Neural cell (in vitro differentiated cells): Measurements from ENCODE around the gene C17orf58. TPM values are rescaled to one million over a fixed set of nuclear protein-coding genes. Genes with fewer than 3 reads are reported as not detected.

Source experiments
- H2AFZ ChIP-seq: fragments of 200-600, 300-800 bp; sonication (generic), shearing (Covaris generic); 2 replicates; pipeline ENCODE4 v1.6.0; 2014; ENCODE audit warnings: low read depth, mild to moderate bottlenecking, antibody characterized with exemption, low read length, moderate library complexity
- H3F3A ChIP-seq: fragments of 200-600 bp; shearing (Covaris generic); 2 replicates; pipeline ENCODE4 v1.6.1; 2016; ENCODE audit warnings: mild to moderate bottlenecking, moderate library complexity, mixed read lengths, antibody characterized with exemption, low read length; ENCODE audit not compliant: insufficient read depth, poor library complexity, severe bottlenecking
- H3K27ac ChIP-seq: fragments of 200-600, 300-800 bp; sonication (generic), shearing (Covaris generic); 2 replicates; pipeline ENCODE4 v1.5.1; 2014; ENCODE audit warnings: mild to moderate bottlenecking, low read length, moderate library complexity
- H3K27me3 ChIP-seq: fragments of 300-800, 200-600 bp; sonication (generic), shearing (Covaris generic); 2 replicates; pipeline ENCODE4 v1.6.0; 2014; ENCODE audit warnings: mild to moderate bottlenecking, low read depth, low read length, moderate library complexity; ENCODE audit not compliant: insufficient read depth
- H3K36me3 ChIP-seq: fragments of 300-800, 200-600 bp; sonication (generic), shearing (Covaris generic); 2 replicates; pipeline ENCODE4 v1.5.1; 2014; ENCODE audit warnings: mild to moderate bottlenecking, antibody characterized with exemption, low read length, moderate library complexity; ENCODE audit not compliant: insufficient read depth
- H3K4me2 ChIP-seq: fragments of 300-800, 200-600 bp; sonication (generic), shearing (Covaris generic); 2 replicates; pipeline ENCODE4 v1.6.0; 2014; ENCODE audit warnings: mild to moderate bottlenecking, low read length
- H3K4me3 ChIP-seq: fragments of 300-800, 200-600 bp; sonication (generic), shearing (Covaris generic); 2 replicates; pipeline ENCODE4 v1.5.1; 2014; ENCODE audit warnings: mild to moderate bottlenecking, low read length, moderate library complexity
- H3K79me2 ChIP-seq: fragments of 200-600 bp; shearing (Covaris generic); replicated peaks from 2 replicates; pipeline ENCODE4 v1.6.0; 2014; ENCODE audit warnings: mild to moderate bottlenecking, low read length, moderate library complexity; ENCODE audit not compliant: insufficient read depth
- H3K9ac ChIP-seq: fragments of 300-800, 200-600 bp; sonication (generic), shearing (Covaris generic); 2 replicates; pipeline ENCODE4 v1.6.1; 2016; ENCODE audit warnings: mild to moderate bottlenecking, low read length, mixed read lengths
- H3K9me2 ChIP-seq: fragments of 200-600 bp; shearing (Covaris generic); 2 replicates; pipeline ENCODE4 v1.6.1; 2016; ENCODE audit warnings: mild to moderate bottlenecking, low read length, mixed read lengths; ENCODE audit not compliant: insufficient read depth
- H3K9me3 ChIP-seq: fragments of 200-600, 300-800 bp; sonication (generic), shearing (Covaris generic); 2 replicates; pipeline ENCODE4 v1.6.1; 2016; ENCODE audit warnings: mild to moderate bottlenecking, mixed run types, low read length, moderate library complexity, mixed read lengths
- H4K20me1 ChIP-seq: fragments of 200-600 bp; shearing (Covaris generic); 2 replicates; pipeline ENCODE4 v1.6.1; 2016; ENCODE audit warnings: mild to moderate bottlenecking, mixed run types; ENCODE audit not compliant: insufficient read depth
- CTCF ChIP-seq: fragments of 450-650 bp; IDR thresholded peaks from 2 replicates; pipeline ENCODE4 v1.5.1; 2014; ENCODE audit warnings: antibody characterized with exemption, mild to moderate bottlenecking, moderate library complexity; ENCODE audit not compliant: poor library complexity, severe bottlenecking
- EP300 ChIP-seq: fragments of 450-650 bp; conservative IDR thresholded peaks from 2 replicates; pipeline ENCODE4 v1.6.1; 2014; ENCODE audit warnings: antibody characterized with exemption, mild to moderate bottlenecking, moderate library complexity; ENCODE audit not compliant: poor library complexity, severe bottlenecking
- EZH2 ChIP-seq: fragments of 200-600, 300-800 bp; shearing (Covaris generic), sonication (generic); IDR thresholded peaks from 2 replicates; pipeline ENCODE4 v1.6.1; 2014; ENCODE audit warnings: antibody characterized with exemption, low read length, borderline replicate concordance, mild to moderate bottlenecking; ENCODE audit not compliant: insufficient read depth, poor library complexity, severe bottlenecking
- MXI1 ChIP-seq: fragments of 450-650 bp; conservative IDR thresholded peaks from 2 replicates; pipeline ENCODE4 v1.6.1; 2014; ENCODE audit warnings: antibody characterized with exemption, mild to moderate bottlenecking; ENCODE audit not compliant: poor library complexity, severe bottlenecking
- POLR2AphosphoS5 ChIP-seq: IDR thresholded peaks from 2 replicates; pipeline ENCODE4 v1.6.1; 2012
- RAD21 ChIP-seq: fragments of 450-650 bp; conservative IDR thresholded peaks from 2 replicates; pipeline ENCODE4 v1.6.1; 2014; ENCODE audit warnings: antibody characterized with exemption, mild to moderate bottlenecking, moderate library complexity
- REST ChIP-seq: IDR thresholded peaks from 2 replicates; pipeline ENCODE4 v1.6.1; 2012; ENCODE audit warnings: borderline replicate concordance
- SMC3 ChIP-seq: fragments of 450-650 bp; conservative IDR thresholded peaks from 2 replicates; pipeline ENCODE4 v1.6.1; 2014; ENCODE audit warnings: antibody characterized with exemption, mild to moderate bottlenecking, moderate library complexity; ENCODE audit not compliant: poor library complexity
- TAF1 ChIP-seq: IDR thresholded peaks from 2 replicates; pipeline ENCODE4 v1.6.1; 2012; ENCODE audit warnings: low read depth
- polyA plus RNA-seq: library from polyadenylated mRNA; depleted of rRNA; stranded (reverse); fragments of >200 nt; gene quantifications from 2 replicates; pipeline ENCODE4 v1.2.3, GENCODE V29; 2014

C17orf58 gene
- polyA plus RNA-seq, 1 donor from 2014 or later, result 54.5 TPM

- no peak for TF ChIP-seq EP300
- TF ChIP-seq EZH2, result no peak
- TF ChIP-seq RAD21, result no peak
- no peak for TF ChIP-seq POLR2AphosphoS5
- no peak for TF ChIP-seq SMC3
- no peak for TF ChIP-seq CTCF
- no peak for TF ChIP-seq TAF1
- no peak for TF ChIP-seq REST
- TF ChIP-seq MXI1, result no peak
- Histone ChIP-seq H4K20me1 (no peaks in the 10 kb centered on the region), H3K36me3 (no peaks in the 10 kb centered on the region), H3K79me2 (no peaks in the 10 kb centered on the region), H3K4me3 (no peak overlapping the region), H3F3A (peaks cover 5% of the 10 kb centered on the region), H3K9me2 (no peaks in the 10 kb centered on the region), H3K4me2 (no peak overlapping the region), H2AFZ (no peak overlapping the region), H3K27me3 (peaks cover 12% of the 10 kb centered on the region), H3K27ac (no peak overlapping the region), H3K9me3 (no peaks in the 10 kb centered on the region), H3K9ac (no peak overlapping the region)
Measured at GRCh38 chr17:67990909-67991308, 5.4 kb downstream of the C17orf58 start.

- H3K9me3 ChIP-seq, result no peaks in the 10 kb centered on the region
- no peak overlapping the region for H2AFZ ChIP-seq
- no peaks in the 10 kb centered on the region for H3K79me2 ChIP-seq
- H3K4me2 ChIP-seq, result no peak overlapping the region
- no peaks in the 10 kb centered on the region for H4K20me1 ChIP-seq
- H3K9ac ChIP-seq, result no peak overlapping the region
- H3K36me3 ChIP-seq, result no peaks in the 10 kb centered on the region
- TF ChIP-seq CTCF, result no peak
- TF ChIP-seq EZH2, result no peak
- no peak for TF ChIP-seq MXI1
- TF ChIP-seq SMC3, result no peak
- no peak for TF ChIP-seq REST
- TF ChIP-seq RAD21, result no peak
- no peak for TF ChIP-seq EP300
- TF ChIP-seq POLR2AphosphoS5, result no peak
- TF ChIP-seq TAF1, result no peak
- H3K27ac ChIP-seq, result no peak overlapping the region
- no peaks in the 10 kb centered on the region for H3K9me2 ChIP-seq
- H3F3A ChIP-seq, result no peaks in the 10 kb centered on the region
- no peaks in the 10 kb centered on the region for H3K27me3 ChIP-seq
- H3K4me3 ChIP-seq, result no peak overlapping the region
Measured at GRCh38 chr17:67983383-67983688, 12.9 kb downstream of the C17orf58 start.
